SIG-M5 (cell line): ENCODE data around the gene C6orf52.
"Not testable (repeated sequence)": the region's sequence is repeated elsewhere in the genome, so short reads cannot be mapped to it uniquely, and the experiment has no call there.

Source experiments
- DNase-seq: peaks from one replicate; lab custom pipeline; 2025; lab: John Stamatoyannopoulos, UW

Gene C6orf52

DNA sequence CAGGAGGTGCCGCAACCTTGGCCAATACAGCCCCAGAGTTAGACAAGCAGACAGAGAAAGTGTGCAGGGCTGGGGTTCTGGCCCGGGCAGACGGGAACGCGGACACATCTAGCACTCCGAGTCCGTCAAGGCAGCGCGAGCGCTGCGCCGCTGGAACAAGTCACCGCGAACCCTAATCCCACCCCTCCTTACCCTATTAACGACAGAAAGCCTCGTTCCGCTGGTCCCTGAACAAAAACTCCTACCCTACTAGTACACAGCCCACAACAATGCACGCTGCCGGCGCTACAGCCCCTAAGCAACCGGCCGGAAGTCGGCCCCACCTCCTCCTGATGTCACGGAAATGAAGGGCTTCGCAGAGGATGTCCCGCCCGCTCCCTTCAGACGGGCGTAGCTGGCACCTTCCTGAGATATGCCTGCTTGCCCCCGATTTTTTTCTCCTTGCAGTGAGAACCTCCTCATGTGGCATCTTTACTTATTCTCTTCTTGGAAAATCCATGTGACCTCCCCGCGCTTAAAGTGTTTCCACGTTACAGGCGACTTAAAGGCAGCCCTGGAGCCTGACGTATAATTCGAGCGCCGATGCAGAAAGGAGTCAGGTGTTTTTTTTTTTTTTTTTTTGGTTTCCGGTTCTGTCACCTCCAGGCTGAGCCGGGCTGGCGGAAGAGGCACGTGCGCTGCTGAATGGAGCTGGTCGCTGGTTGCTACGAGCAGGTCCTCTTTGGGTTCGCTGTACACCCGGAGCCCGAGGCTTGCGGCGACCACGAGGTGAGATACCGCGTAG is at the start of gene C6orf52, which contains the start of gene PAK1IP1:
Gene C6orf52, minus strand, starts transcription at position 315 of the 784 bp plus-strand sequence. CDS start 7,066 bp downstream, outside the sequence.
Gene PAK1IP1, plus strand, starts transcription at position 671 of the 784 bp plus-strand sequence. Its CDS starts 14 bp downstream, at position 685.
- DNase-seq: peak; percentile 81

DNA sequence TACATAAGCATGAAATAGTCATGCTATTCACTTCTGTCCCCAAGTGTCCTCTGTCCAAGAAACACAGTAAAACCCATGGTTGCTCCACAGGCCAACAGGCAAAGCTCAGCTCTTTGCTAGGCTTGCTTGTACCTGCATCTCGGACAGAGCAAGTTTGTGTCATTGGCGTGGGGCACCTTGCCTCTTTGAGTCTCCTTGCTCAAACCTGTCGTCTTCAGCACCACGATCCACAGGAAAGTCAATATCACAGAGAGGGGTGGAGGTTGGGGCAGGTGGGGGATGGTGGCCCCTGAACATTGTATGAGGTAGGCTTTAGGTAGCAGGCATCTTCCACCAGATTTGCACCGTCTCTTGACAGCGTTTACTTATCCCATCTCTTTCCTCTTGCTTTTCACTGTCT is 49.1 kb upstream of the C6orf52 start:
- no peak for DNase-seq

DNA sequence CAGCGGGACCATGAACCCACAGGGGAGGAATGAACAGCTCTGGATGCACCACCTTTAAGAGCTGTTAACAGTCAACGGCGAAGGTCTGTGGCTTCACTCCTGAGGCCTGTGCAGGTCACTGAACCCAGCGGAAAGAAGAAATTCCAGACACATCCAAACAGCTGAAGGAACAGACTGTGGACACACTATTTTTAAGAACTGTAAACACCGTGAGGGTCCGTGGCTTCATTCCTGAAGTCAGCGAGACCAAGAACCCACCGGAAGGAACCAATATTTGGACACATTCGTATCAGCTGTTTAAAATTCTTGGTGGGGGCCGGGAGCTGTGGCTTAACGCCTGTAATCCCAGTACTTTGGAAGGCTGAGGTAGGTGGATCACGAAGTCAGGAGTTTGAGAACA is 47.8 kb upstream of the C6orf52 start:
- no peak for DNase-seq

DNA sequence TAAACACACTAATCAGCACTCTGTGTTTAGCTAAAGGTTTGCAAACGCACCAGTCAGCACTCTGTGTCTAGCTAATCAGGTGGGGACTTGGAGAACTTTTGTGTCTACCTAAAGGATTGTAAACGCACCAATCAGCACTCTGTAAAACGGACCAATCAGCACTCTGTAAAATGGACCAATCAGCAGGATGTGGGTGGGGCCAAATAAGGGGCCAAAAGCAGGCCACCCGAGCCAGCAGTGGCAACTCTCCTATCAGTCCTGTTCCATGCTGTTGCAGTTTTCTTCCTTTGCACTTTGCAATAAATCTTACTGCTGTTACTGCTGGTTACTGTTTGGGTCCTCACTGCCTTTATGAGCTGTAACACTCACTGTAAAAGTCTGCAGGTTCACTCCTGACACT is 47.2 kb upstream of the C6orf52 start:
- not testable (repeated sequence) for DNase-seq

DNA sequence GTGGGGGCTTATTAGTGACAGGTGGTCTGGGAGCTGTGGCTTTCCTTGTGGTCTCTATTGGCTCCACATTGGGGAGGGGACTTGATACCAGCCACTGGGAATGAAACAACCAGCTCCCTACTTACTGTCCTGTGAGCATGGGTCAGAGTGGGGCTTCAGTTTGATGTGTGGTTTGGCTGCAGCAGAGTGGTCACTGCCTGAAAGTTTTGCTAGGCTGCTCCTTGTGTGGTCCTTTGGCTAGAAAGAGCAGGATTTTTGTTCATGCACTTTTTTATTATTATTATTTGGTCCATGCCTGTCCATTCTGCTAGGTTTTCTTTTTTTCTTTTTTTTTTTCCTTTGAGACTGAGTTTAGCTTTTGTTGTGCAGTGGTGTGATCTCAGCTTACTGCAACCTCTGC is 45.6 kb upstream of the C6orf52 start:
- DNase-seq: no peak

DNA sequence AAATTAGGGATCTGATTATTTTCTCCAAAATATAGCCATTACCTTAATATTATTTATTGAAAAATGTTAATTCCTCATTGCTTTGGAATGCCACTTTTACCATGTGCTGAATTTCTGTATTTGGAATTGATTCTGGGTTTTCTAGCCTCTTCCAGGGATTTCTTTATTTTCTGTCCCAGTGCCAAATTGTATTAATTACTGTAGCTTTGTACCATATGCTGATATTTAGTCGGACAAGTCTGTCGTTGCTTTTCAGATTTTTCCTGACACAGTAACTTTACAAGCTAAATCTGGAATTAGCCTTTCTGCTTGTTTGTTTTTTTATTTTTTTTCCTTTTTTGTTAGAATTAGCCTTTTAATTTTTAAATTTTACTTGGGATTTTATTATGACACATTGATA is 42.3 kb upstream of the C6orf52 start:
- DNase-seq: no peak

DNA sequence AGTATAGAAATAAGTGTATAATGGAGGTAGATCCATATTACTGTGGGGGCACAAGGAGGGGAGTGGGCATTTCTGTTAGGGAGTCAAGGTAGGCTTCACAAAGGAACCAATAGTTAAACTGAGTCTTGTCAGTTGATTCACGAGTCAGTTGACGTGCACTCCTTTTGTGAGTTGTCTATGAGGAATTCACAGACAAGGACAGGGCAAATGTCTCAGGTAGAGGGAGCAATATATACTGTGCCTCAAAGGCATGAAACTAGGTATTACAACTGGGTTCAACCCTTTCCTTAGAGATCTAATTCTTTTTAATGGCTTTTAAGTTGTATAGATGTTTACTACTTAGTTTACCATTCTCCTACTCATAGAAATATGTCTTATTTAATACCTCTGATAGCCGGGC is 39.4 kb upstream of the C6orf52 start:
- DNase-seq: no peak

DNA sequence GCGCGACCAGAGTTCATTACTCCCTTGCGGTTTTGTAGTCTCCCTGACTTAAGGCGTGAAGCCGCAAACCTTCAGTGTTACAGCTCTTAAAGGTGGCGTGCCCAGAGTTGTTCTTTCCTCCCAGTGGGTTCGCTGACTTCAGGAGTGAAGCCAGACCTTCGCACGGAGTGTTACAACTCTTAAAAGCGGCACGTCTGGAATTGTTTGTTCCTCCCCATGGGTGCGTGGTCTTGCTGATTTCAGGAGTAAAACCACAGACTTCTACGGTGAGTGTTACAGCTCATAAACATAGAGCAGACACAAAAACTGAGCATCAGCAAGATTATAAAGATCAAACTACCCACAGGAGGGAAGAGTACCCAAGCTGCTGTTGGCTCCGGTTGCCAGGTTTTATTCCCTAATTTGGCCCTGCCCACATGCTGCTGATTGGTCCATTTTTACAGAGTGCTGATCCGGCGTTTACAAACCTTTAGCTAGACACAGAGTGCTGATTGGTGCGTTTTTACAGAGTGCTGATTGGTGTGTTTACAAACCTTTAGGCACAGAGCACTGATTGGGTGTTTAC is 38.8 kb upstream of the C6orf52 start:
- no peak for DNase-seq

DNA sequence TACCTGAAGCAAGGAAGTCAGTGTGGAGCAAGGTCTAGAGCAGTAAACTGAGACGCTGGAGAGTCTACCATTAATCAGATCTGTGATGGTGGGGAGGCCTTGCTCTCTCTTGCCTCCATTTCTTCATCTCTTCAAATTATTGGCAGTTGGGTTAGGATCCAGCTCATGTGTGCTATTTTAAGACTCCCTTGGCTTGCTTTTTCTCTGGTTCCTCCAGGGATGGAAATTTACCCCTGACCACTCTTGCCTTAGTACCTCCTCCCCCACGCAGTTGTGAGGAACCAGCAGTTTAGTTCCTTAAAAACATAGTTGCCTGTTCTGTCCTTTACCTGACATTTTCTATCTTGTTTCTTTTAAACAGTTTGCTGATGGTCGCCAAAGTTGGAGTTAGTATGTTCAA is 35.8 kb upstream of the C6orf52 start:
- DNase-seq: no peak

DNA sequence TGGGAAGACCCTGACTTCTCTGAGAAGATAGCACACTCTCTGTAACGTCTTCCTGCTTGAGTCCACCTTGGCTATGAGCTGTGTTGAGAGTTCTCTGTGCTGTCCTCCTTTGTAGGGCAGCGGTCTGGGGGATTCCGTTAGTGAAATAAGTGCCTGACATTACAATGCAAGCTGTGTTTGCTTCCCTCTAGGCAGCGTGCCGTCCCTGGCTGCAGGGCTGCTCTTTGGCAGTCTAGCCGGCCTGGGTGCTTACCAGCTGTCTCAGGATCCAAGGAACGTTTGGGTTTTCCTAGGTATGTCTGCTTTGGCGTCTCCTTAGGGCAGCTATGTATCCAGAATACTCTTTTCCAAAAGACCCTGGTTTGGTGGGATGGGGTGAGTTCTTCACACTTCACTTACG is 31.3 kb upstream of the C6orf52 start:
- no peak for DNase-seq

DNA sequence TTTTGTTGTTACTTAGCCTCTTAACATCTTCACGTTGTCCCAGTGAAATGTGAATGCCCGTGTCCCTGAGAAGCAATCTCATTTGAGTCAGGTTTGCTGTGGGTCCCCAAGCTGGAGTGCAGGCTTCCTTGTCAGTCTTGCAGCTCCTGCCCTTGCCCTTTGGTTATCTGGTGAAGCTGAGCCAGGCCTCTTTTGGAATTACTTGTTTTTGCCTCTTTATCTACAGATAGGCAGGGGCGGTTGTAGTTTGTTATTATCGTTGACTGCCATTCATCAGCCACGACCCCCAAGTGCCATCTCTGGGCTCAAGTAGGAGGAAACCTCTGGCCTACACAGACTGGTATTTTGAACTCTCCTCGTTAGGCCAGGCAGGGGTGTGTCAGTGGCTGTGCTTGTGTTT is 30.6 kb upstream of the C6orf52 start:
- DNase-seq: no peak

DNA sequence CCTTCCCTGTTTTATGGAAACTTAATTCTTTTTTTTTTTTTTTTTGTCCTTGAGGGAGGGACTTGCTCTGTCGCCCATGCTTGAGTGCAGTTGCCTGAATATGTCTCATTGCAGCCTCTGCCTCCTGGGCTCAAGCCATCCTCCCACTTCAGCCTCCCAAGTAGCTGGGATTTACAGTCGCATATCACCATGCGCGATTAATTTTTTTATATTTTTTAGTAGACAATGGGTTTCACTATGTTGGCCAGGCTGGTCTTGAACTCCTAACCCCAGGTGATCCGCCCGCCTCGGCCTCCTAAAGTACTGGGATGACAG is 29.1 kb upstream of the C6orf52 start:
- no peak for DNase-seq

DNA sequence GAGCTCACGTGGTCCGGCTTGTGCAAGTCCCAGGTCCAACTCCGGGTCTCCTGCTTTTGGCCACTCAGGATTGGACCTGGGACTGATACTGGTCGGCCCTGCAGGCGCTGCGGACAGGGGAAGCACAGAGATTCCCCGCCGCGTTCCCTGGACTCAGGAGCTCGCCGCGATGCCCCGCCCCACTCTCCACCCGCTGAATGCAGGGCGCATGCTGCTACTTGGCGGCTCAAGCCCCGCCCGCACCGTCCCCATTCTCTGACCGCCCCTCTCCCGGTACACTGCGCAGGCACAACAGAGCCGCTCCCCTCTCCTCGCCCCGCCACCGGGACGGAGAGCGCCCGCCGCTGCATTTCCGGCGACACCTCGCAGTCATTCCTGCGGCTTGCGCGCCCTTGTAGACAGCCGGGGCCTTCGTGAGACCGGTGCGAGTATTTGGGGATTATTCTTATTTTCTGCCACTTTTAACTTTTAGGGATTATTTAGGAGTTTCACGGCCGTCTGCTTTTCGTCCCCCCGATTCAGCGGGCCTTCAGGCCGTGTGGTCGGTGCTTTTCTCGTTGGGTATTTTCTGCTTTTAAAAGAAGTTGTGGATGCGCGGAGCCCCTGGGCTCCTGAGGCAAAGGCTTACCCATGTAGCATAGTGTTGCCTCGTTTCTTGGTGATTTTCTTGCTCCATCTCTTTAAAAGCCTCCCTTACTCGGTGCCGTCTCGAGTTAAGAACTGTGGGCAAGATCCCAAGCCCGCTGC is 28.6 kb upstream of the C6orf52 start, which contains the start of gene TMEM14C:
Gene TMEM14C, plus strand, starts transcription at position 251 of the 747 bp plus-strand sequence. CDS start 1,544 bp downstream, outside the sequence.
- peak; percentile 50 for DNase-seq

DNA sequence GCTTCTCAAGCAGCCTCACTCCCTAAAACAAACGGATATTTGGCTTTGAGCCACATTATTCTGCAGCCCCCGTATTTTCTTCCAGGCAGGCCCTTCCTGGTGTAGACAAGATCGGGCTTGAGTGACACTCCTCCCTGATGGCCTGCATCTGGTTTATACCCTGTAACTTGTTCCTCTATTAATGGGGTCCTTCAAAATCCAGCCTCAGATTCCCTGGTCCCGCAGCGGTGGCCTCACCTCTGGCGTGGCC is 28.1 kb upstream of the C6orf52 start:
- DNase-seq: no peak

DNA sequence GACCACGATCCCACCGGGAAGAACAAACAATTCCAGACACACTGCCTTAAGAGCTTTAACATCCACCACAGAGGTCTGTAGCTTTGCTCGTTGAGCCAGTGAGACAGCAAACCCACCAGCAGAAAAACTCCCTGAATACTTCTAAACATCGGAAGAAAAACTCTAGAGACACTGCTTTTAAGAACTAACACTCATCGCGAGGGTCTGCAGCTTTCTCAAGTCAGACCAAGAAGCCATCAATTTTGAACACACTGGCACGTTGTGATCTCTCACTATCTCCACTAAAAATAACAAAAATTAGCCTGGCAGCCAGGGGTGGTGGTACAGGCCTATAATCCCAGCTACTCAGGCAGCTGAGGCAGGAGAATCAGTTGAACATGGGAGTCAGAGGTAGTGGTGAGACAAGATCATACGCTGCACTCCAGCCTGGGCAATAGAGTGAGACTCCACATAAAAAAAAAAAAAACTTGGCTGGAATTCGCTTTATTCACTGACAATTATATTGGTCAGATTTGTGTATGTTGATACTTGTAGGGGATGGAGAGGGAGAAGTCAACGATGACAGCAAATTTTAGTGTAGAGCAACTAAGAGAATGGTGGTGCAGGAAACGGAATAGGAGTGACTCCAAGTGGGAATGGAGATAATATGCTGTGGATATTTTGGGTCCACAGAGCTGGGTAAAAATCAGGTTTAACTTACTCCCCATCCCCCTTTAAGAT is 27.6 kb upstream of the C6orf52 start:
- DNase-seq: no peak

DNA sequence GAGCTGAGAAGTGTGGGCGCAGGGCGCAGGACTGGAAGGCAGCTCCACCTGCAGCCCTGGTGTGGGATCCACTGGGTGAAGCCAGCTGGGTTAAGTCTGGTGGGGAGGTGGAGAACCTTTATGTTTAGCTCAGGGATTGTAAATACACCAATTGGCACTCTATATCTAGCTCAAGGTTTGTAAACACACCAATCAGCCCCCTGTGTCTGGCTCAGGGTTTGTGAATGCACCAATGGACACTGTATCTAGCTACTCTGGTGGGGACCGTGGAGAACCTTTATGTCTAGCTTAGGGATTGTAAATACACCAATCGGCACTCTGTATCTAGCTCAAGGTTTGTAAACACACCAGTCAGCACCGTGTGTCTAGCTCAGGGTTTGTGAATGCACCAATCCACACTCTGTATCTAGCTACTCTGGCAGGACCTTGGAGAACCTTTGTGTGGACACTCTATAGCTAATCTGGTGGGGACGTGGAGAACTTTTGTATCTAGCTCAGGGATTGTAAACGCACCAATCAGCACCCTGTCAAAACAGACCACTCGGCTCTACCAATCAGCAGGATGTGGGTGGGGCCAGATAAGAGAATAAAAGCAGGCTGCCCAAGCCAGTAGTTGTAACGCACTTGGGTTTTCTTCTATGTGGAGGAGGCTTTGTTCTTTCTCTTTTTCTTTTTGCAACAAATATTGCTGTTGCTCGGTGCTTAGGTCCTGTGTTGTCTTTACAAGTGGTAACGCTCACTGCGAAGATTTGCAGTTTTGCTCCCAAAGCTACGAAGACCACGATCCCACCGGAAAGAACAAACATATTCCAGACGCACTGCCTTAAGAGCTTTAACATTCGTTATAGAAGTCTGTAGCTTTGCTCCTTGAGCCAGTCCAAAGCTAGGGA is 26.8 kb upstream of the C6orf52 start:
- DNase-seq: not testable (repeated sequence)

DNA sequence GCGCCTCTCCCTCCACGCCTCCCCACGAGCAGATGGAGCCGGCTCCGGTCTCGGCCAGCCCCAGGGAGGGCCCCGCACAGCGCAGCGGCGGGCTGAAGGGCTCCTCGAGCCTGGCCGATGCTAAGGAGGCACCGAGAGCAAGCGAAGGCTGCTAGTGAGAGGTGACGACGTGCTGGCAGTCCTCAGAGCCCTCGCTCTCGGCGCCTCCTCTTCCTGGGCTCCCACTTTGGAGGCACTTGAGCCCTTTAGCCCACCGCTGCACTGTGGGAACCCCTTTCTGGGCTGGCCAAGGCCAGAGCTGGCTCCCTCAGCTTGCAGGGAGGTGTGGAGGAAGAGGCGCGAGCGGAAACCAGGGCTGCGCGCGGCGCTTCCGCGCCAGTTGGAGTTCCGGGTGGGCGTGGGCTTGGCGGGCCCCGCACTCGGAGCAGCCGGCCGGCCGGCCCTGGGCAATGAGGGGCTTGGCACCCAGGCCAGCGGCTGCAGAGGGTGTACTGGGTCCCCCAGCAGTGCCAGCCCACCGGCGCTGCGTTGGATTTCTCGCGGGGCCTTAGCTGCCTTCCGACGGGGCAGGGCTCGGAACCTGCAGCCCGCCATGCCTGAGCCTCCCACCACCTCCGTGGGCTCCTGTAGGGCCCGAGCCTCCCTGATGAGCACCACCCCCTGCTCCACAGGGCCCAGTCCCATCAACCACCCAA is 26.0 kb upstream of the C6orf52 start:
- DNase-seq: no peak

DNA sequence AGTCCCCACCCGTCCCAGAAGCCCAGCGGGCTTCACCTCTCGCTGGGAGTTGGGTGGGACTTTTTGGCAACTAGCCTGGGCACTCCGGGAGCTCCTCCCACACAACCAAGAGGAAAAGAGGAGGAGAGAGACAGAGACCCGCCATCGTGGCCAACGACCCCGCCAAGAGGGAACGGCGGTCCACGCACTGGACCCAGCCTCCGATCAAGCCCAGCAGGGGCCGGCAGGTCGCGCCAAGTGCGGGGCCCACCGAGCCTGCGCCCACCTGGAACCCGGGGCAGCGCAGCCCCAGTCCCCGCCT is 25.5 kb upstream of the C6orf52 start:
- DNase-seq: no peak

DNA sequence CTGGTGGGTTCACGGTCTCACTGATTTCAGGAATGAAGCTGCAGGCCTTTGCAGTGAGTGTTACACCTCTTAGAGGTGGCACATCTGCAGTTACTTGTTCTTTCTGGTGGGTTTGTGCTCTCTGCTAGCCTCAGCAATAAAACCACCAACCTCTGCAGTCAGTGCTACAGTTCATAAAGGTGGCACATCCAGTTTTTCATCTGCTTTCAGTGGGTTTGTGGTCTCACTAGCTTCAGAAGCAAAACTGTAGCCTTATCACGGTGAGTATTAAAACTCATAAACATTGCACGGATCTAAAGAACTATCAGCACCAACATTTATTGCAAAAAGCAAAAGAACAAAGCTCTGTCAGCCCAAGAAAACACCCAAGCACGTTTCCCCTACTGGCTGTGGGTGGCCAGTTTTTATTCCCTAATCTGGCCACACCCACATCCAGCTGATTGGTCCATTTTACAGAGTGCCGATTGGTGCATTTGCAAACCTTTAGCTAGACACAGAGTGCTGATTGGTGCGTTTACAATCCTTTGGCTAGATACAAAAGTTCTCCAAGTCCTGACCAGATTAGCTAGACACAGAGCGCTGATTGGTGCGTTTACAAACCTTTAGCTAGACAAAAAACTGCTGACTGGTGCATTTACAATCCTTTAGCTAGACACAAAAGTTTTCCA is 25.0 kb upstream of the C6orf52 start:
- DNase-seq: no peak

DNA sequence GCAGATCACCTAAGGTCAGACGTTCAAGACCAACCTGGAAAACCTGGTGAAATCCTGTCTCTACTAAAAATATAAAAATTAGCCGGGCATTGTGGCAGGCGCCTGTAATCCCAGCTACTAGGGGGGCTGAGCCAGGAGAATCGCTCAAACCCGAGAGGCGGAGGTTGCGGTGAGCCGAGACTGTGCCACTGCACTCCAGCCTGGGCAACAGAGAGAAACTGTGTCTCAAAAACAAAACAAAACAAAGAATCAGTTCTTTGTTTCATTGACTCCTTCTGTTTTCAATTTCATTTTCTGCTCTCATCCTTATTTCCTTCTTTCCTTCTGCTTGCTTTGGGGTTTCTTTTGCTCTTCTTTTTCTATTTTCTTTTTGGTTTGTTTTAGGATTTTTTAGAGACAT is 19.5 kb upstream of the C6orf52 start:
- no peak for DNase-seq

DNA sequence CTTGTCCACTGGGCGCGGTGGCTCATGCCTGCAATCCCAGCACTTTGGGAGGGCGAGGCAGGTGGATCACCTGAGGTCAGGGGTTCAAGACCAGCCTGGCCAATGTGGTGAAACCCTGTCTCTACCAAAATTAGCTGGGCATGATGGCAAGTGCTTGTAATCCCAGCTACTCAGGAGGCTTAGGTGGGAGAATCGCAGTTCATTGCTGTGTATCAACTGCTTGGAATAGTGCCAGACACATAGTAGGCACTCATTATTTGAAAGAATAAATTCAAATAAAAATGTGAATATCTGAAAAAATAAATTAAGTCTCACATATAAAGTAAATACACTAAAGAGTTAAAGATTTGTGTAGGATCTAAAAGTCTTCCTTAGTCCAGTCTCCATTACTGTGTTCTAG is 2.2 kb upstream of the C6orf52 start:
- DNase-seq: no peak
